Astrocyte of the hippocampus (primary cell): Measurements from ENCODE around the gene TNFAIP3.
A peak's percentile ranks its signal among the peaks of the same experiment; 100 is the strongest.

ENCODE experiments used
- DNase-seq: peaks from one replicate; pipeline ENCODE4 v3.0.0; 2011; ENCODE audit warnings: low read depth, low spot score

Gene TNFAIP3

DNA sequence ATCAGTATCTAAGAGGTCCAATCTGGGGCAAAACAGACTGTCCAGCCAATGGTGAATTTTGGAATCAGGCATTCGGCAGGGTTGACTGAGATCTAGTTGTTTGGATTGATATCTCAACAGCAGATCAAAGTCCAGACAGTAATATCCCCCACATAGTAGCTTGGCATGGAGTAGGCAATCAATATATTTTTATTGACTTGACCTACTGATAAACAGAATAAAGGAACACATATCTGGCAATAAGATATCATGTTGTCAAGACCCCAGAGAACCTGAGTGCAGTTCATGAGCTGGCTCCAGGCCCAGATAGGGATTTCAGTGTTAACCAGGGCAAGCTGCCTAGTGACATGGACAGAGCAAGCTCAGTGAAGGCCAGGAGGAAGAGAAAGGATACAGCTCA, 34.4 kb downstream of the TNFAIP3 start:
- no peak for DNase-seq

DNA sequence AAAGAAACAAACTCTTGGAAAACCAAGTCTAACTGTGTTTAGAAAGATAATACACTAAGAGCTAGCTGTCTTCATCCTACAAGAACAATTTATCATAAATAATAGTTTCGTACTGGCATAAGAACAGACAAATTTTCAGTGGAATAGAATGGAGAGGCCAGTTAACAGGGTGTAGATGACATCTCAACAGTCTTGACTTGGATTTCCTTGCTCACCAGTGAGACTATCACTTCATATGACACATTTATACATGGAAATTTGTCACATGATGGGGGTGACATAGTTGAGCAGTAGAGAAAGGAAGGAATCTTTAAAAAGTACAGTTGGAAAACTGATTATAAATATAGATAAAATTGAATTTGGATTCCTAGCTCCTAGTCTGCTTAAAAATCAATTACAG, 35.6 kb downstream of the TNFAIP3 start:
- DNase-seq = no peak

DNA sequence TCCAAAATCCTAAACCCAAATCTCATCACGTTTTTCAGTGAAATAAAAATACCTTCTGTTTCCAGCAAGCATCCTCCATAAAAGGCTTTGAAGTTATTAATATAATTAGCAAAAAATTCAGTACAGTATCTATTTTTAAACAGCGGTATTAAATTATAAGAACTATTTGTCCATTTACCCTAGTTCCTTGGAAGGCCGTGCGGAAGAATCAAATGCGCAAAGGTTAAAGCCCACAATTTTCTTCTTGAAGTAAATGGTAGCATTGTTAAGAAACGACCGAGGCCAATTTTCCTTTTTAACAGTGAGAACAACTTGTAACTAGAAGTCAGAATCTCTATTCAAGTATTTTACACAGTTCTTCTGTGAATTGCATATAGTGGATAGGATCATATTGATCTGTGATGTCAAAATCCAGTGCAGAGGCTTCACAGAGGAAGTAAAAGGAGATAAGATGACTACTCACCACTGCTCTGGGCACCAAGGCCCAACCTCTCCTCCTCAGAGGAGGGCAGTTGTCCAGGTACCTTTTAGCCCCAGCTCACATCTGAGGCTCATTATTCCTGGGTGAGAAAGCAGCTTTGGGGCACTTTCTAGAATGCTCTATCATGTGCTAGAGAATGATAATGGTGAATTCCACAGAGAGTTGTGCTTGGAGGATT, 36.3 kb downstream of the TNFAIP3 start:
- no peak for DNase-seq

DNA sequence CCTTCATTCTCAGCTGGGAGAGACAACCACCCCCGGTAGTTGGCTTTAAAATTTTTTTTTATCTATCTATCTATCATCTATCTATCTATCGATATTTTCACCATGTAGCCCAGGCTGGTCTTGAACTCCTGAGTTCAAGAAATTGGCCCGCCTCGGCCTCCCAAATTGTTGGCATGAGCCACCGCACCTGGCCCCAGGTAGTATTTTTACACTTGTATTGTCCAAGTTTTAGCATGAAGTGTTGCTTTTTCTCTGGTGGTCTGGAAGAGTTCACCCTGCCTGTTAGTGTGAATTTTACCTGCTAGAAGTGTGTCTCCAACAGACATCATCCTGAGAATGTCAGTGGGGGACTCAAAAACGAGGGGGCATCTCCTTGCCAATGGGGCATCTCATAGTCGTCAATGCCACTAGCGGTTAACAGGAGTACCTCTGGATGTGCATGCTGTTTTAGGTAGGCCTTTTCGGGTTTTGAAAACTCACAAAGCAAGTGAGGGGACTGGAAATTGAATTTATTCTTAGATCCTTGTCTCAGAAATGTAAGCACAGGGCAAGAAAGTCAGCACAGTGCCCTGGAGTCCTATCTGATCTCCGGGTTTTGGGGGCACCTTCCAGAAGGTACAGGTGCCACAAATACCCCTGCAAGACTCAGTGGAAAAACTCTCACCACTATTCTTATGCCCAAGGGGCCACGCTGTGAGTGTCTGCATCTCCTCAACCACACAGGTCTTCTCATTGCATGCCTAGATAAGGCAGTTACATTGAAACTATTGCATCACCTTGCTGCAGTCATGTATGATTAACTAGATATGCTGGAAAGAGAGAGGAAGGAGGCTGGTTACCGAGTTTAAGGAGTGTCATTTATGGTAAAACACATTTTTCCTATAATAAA, 37.1 kb downstream of the TNFAIP3 start:
- DNase-seq = no peak

DNA sequence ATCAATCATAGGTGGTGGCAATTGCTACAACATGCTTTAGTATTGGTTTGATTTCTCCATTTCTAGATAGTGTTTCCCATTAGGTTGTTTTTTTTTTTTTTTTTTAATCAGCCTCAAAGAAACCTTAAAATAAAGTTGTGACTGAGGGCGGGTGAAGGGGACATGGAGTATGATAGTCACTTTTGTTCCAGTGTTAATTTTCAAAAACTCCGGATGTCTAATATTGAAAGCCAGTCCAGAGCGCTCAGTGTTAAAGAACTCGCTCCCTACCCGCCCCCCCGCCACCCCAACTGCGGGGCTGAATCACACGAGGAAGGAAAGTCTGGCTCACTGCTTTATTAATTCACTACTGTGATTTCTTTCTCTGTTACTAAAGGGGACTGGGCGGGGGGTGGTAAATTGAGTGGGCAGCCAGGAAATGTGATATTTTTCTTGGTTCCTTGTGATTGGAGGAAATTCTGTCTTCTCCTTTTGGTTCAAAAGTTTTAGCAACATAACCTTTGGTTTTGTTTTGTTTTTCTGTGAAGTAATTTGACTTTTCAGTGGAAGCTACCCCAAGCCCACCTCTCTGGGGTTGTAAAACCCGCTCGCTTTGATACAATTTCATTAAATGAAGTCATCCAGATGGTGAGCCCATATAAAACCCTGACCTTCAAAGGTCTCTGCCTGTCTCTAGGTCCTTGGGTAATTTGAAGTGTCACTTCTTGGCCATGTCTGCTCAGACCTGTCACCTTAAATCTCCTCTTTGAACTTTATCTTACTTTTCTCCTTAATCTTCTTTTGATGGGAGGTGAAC, 38.0 kb downstream of the TNFAIP3 start:
- DNase-seq = peak; percentile 41

DNA sequence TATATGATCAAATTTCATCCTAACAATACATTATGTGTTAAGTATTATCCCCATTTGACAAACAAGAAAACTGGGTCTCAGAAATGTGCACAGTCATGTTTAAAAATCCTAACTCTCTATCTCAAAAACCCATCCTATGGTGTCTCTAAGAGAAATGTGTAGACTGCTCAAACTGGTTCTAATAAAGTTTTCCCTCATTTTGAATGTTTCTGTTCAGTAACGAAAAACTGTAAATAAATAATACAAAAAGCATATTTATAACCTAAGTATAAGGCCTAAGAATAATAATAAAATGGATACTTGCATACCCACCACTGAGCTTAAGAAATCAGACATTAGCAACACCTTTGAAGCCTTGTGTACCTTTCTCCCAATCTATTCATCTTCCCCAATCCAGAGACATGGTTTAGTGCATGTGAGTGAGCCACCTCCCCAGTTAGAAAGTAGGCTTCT, 39.0 kb downstream of the TNFAIP3 start:
- DNase-seq = no peak

DNA sequence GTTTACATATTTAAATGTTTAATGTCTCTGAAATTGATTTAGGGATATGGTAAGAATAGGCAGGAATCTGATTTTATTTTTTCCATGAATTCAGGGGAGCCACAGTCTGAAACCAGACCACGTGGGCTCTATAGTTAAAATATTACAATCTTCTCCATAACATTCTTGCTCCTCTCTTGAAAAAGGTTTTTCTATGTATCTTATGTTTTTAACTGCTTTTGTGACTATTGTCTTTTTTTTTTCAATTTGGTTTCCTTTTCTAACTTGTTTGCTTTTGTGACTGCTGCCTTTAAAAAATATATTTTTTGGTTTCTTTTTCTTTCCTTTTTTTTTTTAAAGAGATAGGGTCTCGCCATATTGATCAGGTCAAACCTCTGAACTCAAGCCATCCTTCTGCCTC, 40.1 kb downstream of the TNFAIP3 start:
- DNase-seq = no peak

DNA sequence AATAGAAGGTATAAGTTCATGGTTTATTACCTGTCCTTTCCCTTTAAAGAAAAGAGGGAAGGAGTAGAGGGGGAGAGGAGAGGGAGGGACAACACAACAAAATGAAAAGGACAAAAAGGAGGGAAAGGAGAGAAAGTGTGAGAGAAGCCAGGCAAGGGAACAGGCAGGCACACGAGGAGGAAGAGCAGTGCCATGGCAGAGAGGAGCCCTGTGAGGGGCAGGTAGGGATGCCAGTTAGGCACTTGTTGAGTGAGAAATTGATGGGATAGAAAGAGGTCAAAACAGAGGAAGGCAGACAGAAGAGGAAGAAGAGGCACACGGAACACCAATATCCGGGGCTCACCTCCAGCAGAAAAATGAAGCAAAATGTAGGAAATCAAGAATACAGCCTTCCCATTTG, 42.5 kb downstream of the TNFAIP3 start:
- DNase-seq = no peak

DNA sequence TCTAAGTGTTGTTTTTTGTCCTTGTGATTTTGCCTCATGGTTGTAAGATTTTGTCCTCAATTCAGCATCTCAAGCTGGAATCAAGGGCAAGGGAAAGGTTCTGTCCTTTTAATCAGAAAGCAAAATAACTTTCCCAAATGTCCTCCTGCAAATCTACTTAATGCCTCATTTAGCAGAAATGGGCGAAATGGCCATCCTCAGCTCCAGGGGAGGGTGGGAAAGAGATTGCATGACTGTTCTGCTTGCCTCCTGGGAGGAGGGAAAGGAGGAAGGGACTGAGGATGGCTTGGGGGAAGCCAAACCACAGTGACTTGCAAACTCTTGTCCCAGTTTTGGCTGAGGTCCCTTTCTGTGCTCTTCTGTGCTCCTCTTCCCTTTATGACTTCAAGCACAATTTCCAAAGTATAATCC, 43.4 kb downstream of the TNFAIP3 start:
- peak; percentile 12 for DNase-seq

DNA sequence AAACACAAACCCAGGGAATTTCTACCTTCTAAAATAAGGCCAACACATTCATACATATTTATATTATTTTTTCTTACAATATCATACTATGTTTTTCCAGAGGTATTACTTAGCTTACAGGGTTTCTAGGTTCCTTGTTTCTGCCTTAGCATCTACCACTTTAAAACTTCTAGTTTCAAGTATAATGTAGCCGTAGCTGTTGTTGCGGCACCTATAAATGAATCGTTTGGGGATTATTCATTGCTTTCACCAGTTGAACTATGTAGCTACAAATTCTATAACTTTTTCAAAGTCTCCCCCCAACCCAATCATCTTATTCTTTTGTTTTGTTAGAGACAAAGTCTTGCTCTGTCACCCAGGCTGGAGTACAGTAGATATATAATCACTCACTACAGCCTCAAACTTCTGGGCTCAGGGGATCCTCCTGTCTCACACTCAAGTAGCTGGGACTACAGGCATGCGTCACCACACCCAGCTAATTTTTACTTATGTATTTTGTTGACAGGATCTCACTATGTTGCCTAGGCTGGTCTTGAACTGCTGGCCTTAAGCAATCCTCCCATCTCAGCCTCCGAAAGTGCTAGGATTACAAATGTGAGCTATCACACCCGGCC, 43.9 kb downstream of the TNFAIP3 start:
- no peak for DNase-seq

DNA sequence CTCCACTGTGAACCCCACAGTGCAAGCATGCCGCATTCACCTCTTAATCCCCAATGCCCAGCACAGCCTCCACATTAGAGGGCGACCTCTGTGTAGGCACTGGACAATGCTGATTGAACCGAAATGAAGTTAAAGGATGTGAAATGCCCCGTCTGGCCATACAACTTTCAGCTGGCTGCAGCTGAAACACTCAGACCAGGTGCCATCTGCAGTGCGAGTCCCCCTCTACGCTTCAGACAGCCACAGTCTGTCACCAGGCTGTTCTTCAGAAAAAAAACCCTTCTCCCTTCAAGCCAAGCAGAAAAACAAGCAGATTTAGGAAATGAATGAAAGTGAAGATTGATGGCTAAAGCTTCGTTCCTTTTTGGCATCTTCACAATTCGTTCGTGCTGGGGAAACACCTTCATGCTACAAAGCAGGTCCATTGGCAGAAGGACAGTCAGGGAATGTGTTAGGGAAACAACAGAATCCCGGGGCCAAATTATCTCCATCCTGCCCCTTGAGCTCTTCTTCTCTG, 44.7 kb downstream of the TNFAIP3 start:
- DNase-seq = no peak

DNA sequence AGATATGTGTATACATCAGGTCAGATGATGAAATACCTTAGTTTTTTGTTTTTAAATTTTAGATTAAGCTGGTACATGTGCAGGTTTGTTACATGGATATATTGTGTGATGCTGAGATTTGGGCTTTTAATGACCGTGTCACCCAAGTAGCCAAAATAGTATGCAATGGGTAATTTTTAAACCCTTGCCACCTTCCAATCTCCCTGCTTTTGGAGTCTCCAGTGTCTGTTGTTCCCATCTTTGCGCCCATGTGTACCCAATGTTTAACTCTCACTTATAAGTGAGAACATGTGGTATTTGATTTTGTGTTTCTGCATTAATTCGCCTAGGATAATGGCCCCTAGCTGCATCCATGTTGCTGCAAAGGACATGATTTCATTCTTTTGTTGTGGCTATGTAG, 45.8 kb downstream of the TNFAIP3 start:
- no peak for DNase-seq

DNA sequence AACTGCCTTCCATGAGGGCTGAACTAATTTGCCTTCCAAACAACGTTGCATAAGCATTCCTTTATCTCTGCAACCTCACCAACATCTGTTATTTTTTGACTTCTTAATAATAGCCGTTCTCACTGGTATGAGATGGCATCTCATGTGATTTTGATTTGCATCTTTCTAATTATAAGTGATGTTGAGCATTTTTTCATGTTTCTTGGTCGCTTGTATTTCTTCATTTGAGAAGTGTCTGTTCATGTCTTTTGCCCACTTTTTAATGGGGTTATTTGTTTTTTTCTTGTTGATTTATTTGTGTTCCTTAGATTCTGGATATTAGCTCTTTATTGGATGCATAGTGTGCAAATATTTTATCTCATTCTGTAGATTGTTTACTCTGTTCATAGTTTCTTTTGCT, 46.4 kb downstream of the TNFAIP3 start:
- DNase-seq = no peak

DNA sequence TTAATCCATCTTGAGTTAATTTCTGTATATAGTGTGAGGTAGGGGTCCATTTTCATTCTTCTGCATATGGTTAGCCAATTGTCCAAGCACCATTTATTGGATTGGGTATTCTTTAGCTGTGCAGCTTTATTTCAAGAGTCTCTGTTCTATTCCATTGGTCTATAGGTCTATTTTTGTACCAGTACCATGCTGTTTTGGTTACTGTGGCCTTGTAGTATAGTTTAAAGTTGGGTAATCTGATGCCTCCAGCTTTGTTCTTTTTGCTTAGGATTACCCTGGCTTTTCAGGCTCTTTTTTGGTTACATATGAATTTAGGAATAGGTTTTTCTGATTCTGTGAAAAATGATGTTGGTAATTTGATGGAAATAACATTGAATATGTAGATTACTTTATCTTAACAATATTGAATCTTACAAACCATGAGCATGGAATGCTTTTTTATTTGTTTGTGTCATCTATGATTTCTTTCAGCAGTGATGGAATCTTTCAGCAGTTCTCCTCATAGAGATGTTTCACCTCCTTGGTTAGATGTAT, 47.0 kb downstream of the TNFAIP3 start:
- DNase-seq = no peak

DNA sequence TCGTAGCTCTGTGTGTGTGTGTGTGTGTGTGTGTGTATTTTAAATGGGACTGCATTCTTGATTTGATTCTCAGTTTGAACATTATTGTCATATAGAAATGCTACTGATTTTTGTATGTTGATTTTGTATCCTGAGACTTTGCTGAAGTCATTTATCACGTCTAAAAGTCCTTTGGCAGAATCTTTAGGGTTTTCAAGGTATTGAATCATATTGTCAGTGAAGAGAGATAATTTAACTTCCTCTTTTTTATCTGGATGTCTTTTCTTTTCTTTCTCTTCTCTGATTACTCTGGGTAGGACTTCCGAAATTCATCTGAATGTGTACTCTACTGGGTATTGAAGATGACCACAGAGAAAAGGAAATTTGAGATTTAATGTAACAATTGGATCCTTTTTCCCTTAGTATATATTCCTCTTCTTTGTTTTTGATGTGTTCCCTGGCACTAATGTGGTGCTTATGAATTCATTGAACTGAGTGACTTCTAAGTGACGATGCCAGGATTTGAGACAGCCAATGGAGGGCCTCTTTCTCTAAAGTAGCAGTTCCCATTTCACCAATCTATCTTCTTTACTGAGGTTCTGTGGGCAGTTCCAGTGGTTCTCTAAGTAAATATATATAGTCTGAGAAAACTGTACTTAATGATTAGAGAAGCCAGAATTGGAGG, 47.6 kb downstream of the TNFAIP3 start:
- no peak for DNase-seq

DNA sequence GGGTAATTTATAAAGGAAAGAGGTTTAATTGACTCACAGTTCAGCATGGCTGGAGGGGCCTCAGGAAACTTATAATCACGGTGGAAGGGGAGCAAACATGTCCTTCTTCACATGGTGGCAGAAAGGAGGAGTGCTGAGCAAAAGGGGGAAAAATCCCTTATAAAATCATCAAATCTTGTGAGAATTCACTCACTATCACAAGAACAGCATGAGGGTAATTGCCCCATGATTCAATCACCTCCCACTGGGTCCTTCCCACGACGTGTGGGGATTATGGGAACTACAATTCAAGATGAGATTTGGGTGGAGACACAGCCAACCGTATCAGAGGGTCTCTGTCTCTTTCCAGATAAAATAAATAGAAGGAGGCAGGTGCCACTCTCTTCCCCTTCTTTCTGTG, 48.7 kb downstream of the TNFAIP3 start:
- DNase-seq = no peak

DNA sequence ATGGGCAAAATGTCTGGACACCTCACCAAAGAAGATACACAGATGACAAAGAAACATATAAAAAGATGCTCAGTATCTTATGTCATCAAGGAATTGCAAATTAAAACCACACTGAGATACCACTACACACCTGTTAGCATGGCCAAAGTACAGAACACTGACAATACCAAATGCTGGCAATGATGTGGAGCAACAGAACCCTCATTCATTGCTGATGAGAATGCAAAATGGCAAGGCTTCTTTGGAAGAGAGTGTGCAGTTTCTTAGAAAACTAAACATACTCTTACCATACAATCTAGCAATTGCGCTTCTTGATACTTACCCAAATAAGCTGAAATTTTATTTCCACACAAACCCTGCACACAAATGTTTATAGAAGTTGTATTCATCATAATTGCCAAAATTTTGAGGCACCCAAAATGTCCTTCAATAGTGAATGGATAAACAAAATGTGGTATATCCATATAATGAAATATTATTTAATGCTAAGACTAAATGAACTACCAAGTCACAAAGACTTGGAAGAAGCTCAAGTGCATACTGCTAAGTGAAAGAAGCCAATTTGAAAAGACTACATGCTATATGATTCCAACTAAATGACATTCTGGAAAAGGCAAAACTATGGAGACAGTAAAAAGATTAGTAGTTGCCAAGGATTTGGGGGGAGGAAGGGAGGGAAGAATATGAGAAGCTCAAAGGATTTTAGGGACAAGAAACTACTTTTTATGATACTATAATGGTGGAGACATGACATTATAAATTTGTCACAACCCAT, 50.7 kb downstream of the TNFAIP3 start:
- no peak for DNase-seq

DNA sequence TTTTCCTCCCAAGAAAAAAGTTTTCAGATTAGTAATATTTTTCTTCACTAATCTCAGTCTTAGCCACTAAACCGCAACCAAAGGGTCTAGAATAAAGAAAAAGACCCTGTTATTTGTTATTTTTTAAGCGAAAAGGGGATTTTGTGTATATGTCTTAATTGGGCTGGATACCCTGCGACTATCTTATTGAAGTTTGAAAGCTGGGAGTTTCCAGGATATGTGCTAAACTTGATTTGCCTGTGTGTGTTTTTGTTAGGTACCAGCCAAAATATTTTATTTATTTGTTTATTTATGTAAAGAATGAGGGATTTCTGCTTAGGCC, 52.4 kb downstream of the TNFAIP3 start:
- no peak for DNase-seq

DNA sequence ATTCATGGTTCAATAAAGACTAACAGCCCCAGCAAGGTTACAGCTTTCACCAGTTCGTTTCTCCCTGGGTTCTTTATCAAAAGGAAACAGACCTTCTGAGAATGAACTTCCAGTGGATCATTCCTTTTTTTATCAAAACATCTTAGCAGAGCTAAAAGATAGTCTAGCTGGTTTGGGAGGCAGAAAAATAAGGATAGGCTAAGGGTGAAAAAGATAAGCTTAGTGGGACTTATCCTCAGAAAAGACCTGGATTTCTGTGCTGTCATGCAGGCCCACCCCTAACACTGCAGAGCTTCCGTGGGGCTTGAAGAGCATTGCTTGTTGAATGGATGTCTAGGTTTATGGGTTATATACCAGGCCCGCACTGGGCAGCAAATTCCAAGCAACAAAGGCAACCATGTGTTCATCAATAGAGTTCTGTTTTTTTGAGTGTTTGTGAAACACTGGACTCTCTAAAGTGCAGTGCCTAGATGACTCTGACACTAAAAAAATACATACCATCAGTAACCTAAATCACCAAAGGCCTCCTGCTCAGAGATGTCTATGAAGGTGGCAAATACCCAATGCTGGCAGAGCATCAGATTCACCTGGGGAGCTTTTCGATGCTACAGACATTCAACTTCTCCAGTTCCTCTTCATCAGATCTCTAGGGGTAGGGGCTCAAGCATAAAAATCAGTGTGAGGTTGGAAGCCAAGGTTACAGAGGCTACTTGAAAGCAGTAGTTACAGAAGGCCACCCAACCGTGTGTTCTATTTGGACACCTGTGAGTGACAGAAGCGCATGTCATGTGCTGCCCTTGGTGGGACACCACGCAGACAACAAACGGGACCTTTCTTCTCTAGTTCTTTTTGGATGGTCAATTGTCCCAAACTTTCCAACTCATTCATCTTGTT, 53.0 kb downstream of the TNFAIP3 start:
- no peak for DNase-seq
